HepG2 (cell line): ENCODE measurements around the gene KIRREL3. TPM values are rescaled to one million over a fixed set of nuclear protein-coding genes. Genes with fewer than 3 reads are reported as not detected.

Experiments used
- ATAC-seq: fragments of 200-7000 bp; cut with Tn5 transposase; 3 replicates; pipeline ENCODE4 v1.9.1; 2020; ENCODE audit warnings: mild to moderate bottlenecking, moderate library complexity
- BruUV-seq: library from RNA; stranded (reverse); fragments of 400-500 nt; replicated peaks from 2 replicates; lab custom pipeline; 2021; lab: Mats Ljungman, UMichigan
- CTCF ChIA-PET: fragments of 300-600 bp; formaldehyde crosslinking; extraction: SDS; loops from one replicate; lab custom pipeline; 2021; ENCODE audit warnings: low total read pairs, inconsistent platforms, low intra/inter-chr PET ratio; lab: Yijun Ruan, JAX
- POLR2A ChIA-PET: fragments of 350-600 bp; sonication (Branson Sonifier 250); formaldehyde crosslinking; loops from one replicate; lab custom pipeline; 2020; ENCODE audit warnings: antibody characterized with exemption, inconsistent platforms; lab: Yijun Ruan, JAX
- DNase-seq: peaks from one replicate; pipeline ENCODE4 v3.0.0-alpha.2; 2015; ENCODE audit warnings: low spot score
- FAIRE-seq: peaks from 3 replicates; lab custom pipeline; 2011; peaks lifted over from hg19 to GRCh38; lab: Jason Lieb, UNC
- H2AFZ ChIP-seq: one replicate; pipeline ENCODE4 v1.6.1; 2011; ENCODE audit warnings: low read length, inconsistent platforms
- H3K27ac ChIP-seq: fragments of 300-600 bp; 3 replicates; pipeline ENCODE4 v1.8.0; 2011; ENCODE audit warnings: mixed run types, mild to moderate bottlenecking, mixed read lengths, low read length, inconsistent platforms; ENCODE audit not compliant: insufficient read depth; ENCODE audit errors: extremely low read length
- H3K27me3 ChIP-seq, 2 experiments: fragments of 200-600 bp in 1 of 2; 2 replicates in 1 of 2; 3 replicates in 1 of 2; pipeline versions ENCODE4 v1.6.0 to v1.8.0; 2011; ENCODE audit warnings: low read length in 2 of 2, mild to moderate bottlenecking in 2 of 2, moderate library complexity in 2 of 2, inconsistent platforms in 1 of 2; ENCODE audit not compliant: insufficient read depth in 2 of 2, control insufficient read depth in 1 of 2
- H3K36me3 ChIP-seq, 2 experiments: fragments of 200-600 bp in 1 of 2; replicated peaks in 1 of 2; 2 replicates in 1 of 2; 3 replicates in 1 of 2; pipeline versions ENCODE4 v1.5.1 to v1.8.0; 2011; ENCODE audit warnings: low read length in 2 of 2, inconsistent platforms in 1 of 2; ENCODE audit not compliant: insufficient read depth in 2 of 2, control insufficient read depth in 1 of 2
- H3K4me1 ChIP-seq: 2 replicates; pipeline ENCODE4 v1.5.1; 2012; ENCODE audit warnings: low read length, inconsistent platforms; ENCODE audit not compliant: insufficient read depth
- H3K4me2 ChIP-seq: 2 replicates; pipeline ENCODE4 v1.6.0; 2011; ENCODE audit warnings: low read depth, low read length, inconsistent platforms
- H3K4me3 ChIP-seq, 3 experiments: fragments of 200-600 bp in 1 of 3; sonication (generic), shearing (Covaris generic) in 1 of 3; replicated peaks in 1 of 3; 2 replicates each; pipeline ENCODE4 v1.5.1; 2011 to 2016; ENCODE audit warnings: low read length in 3 of 3, inconsistent platforms in 2 of 3, low read depth in 2 of 3, mild to moderate bottlenecking in 2 of 3, control low read depth in 1 of 3, mixed read lengths in 1 of 3; ENCODE audit not compliant: insufficient read depth in 1 of 3
- H3K79me2 ChIP-seq: one replicate; pipeline ENCODE4 v1.6.1; 2011; ENCODE audit warnings: low read length, inconsistent platforms; ENCODE audit not compliant: insufficient read depth
- H3K9ac ChIP-seq: 2 replicates; pipeline ENCODE4 v1.6.0; 2011; ENCODE audit warnings: mild to moderate bottlenecking, low read depth, low read length, inconsistent platforms; ENCODE audit not compliant: insufficient read depth
- H3K9me3 ChIP-seq: 2 replicates; pipeline ENCODE4 v1.5.1; 2012; ENCODE audit warnings: mild to moderate bottlenecking, low read length
- H4K20me1 ChIP-seq: 2 replicates; pipeline ENCODE4 v1.6.0; 2011; ENCODE audit warnings: inconsistent platforms, mild to moderate bottlenecking, low read length, moderate library complexity; ENCODE audit not compliant: insufficient read depth
- HCFC1 ChIP-seq: fragments of 150-350 bp; IDR thresholded peaks from 2 replicates; pipeline ENCODE4 v1.6.1; 2014; ENCODE audit warnings: low read depth, low read length
- KAT2B ChIP-seq: fragments of 150-350 bp; IDR thresholded peaks from 2 replicates; pipeline ENCODE4 v1.6.1; 2014; ENCODE audit warnings: low read depth, low read length, borderline replicate concordance
- PAX8 ChIP-seq: sonication (generic); formaldehyde crosslinking; IDR thresholded peaks from 2 replicates; pipeline ENCODE4 v1.8.0; 2022; ENCODE audit warnings: mild to moderate bottlenecking, missing genetic modification reagents, borderline replicate concordance
- SRSF9 ChIP-seq: fragments of 200-400 bp; formaldehyde crosslinking; IDR thresholded peaks from 2 replicates; pipeline ENCODE4 v1.6.1; 2018; ENCODE audit warnings: borderline replicate concordance, mild to moderate bottlenecking, low read depth, low read length; ENCODE audit not compliant: insufficient read depth, poor library complexity, severe bottlenecking
- TP53 ChIP-seq: sonication (generic); formaldehyde crosslinking; conservative IDR thresholded peaks from 2 replicates; pipeline ENCODE4 v1.4.0; 2020; ENCODE audit warnings: missing genetic modification reagents
- ZNF543 ChIP-seq: sonication (generic); formaldehyde crosslinking; IDR thresholded peaks from 2 replicates; pipeline ENCODE4 v1.4.0; 2020; ENCODE audit warnings: mild to moderate bottlenecking, missing genetic modification reagents
- ZNF564 ChIP-seq: sonication (generic); formaldehyde crosslinking; IDR thresholded peaks from 2 replicates; pipeline ENCODE4 v1.8.1; 2023; ENCODE audit warnings: mild to moderate bottlenecking, missing genetic modification reagents
- WGBS: methylation state at CpG from one replicate; pipeline ENCODE4 v1.1.6; 2017; ENCODE audit warnings: low lambda C conversion rate; 5-methylcytosine and 5-hydroxymethylcytosine counted together
- in situ Hi-C: cut with HindIII; loops from 2 replicates; pipeline ENCODE4 v1.10.0; 2017; ENCODE audit warnings: low pct_unique_long_range_greater_than_20kb; ENCODE audit not compliant: extremely low pct_ligation_motif_present
- intact Hi-C: fragments of 100-400 bp; cut with micrococcal nuclease; formaldehyde crosslinking; loops from one replicate; pipeline ENCODE4 v1.10.0; 2022; ENCODE audit not compliant: unreplicated experiment
- polyA plus RNA-seq, 8 experiments: library from polyadenylated mRNA; depleted of rRNA in 3 of 8; stranded (reverse) in 7 of 8; unstranded in 1 of 8; fragments of >200 nt; fragmentation: Illumina TruSeq in 4 of 8; extraction: Trizol in 4 of 8; gene quantifications; 2 replicates each; pipeline versions ENCODE4 v1.2.1 to v1.2.3, GENCODE V29; 2011 to 2016; ENCODE audit warnings: low read depth in 4 of 8, missing spikeins in 1 of 8, mixed read lengths in 1 of 8; ENCODE audit not compliant: insufficient read depth in 1 of 8
- total RNA-seq, 5 experiments: library from RNA; depleted of rRNA; stranded (reverse); fragments of >200 nt; fragmentation: Illumina TruSeq; extraction: Trizol; gene quantifications; 2 replicates each; pipeline ENCODE4 v1.2.3, GENCODE V29; 2016; ENCODE audit warnings: low read depth in 1 of 5

KIRREL3 gene
- total and polyA plus RNA-seq, 2 of the 13 experiments (the other 11 are each of a cell fraction or from before 2014, with no cell fraction given) = not detected

DNA sequence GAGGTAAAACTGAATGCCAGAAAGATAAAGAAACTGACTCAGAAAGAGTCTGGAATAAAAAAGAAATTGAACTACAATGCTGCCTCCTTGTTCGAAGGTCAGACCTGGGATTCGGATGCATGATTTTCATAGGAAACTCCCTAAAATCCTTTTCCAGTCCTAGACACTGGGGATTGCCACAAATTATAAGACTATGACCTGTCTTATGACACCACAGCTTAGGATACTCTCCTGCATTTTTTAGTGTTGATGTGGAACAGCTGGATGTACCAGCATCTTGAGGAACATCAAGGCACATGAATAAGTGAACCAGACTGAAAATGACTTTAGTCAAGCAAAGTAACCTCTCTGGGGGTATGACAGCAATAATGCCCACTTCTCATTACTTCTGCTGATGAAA is 9.0 kb downstream of the KIRREL3 start:
- Histone ChIP-seq H3K4me1 (no peaks in the 10 kb centered on the region), H4K20me1 (no peaks in the 10 kb centered on the region), H3K9me3 (no peaks in the 10 kb centered on the region), H3K36me3 (no peaks in the 10 kb centered on the region), H3K4me2 (no peak overlapping the region), H3K4me3 (no peak overlapping the region), H3K27ac (no peak overlapping the region), H3K27me3 (peaks cover 3 to 14% of the 10 kb centered on the region in 2 experiments; a peak in 4 of 5 replicates)
- ATAC-seq (no peak), DNase-seq (no peak)
- 7% methylated on average over 2 of the region's 2 CpGs for WGBS
- in situ Hi-C loops (loop anchor here (5.0 kb wide), 2 partner anchors 274 to 384 kb away; no protein-coding TSS in a partner anchor), intact Hi-C loops (no loop called here)
- ChIA-PET CTCF (interaction anchor here (3.2 kb wide), 1 partner anchor 275 kb away, joined by 14 read pairs; no protein-coding TSS in a partner anchor), POLR2A (no interaction called here)
- no TSS peak for BruUV-seq
- no peak for TF ChIP-seq PAX8
- TF ChIP-seq, all 625 proteins: peak for 0
- FAIRE-seq = no peak
- no peak overlapping the region for H3K9ac ChIP-seq
- H3K79me2 ChIP-seq = no peaks in the 10 kb centered on the region
- no peak overlapping the region for H2AFZ ChIP-seq

DNA sequence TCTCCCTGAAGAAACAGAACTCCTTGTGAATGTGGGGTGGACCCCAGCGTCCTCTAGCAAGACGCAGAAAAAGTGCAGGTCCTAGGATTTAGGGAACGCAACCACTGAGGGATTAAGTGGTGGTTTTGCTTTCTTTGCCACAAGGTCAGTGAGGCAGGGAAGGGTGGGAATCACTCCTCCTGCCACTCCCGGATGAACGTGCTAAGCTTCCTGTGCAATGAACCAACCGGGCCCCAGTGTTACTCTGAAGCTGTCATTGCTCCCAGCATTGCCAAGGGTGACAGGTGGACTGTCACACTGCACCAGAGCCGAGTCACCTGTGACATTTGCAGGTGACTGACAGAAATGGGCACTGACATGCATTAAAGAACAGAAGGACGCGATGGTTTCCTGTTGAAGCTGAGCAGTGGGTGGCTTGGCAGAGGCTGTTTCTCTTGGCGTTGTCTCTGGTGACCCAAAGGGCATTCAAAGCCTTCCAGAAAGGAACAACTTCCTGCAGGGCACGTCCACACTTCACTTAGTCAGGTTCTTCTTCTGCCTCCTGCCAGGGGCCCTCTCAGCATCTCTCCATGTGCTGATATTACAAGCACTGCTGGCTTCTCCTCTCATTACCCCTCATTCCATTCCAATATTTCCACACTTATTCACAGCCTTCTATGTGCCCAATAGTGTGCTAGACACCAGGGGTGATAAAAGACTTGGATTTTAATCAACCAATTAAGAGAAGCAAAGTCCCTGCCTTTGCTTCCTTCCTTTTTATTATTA is 9.7 kb downstream of the KIRREL3 start:
- POLR2A ChIA-PET = no interaction called here
- H4K20me1 ChIP-seq = no peaks in the 10 kb centered on the region
- no peak for ATAC-seq

More for the DNA sequence above, 9.7 kb downstream of the KIRREL3 start:
- no peak overlapping the region for H2AFZ ChIP-seq
- DNase-seq = no peak
- in situ Hi-C loops = loop anchor here (5.0 kb wide), 2 partner anchors 274 to 384 kb away; no protein-coding TSS in a partner anchor
- no peaks in the 10 kb centered on the region for H3K4me1 ChIP-seq
- 15% methylated on average over 7 of the region's 11 CpGs for WGBS
- no peaks in the 10 kb centered on the region for H3K79me2 ChIP-seq
- H3K4me2 ChIP-seq = no peak overlapping the region
- no peak for FAIRE-seq
- H3K27me3 ChIP-seq = peaks cover 3 to 15% of the 10 kb centered on the region in 2 experiments; a peak in 4 of 5 replicates
- no peak overlapping the region for H3K27ac ChIP-seq
- BruUV-seq = no TSS peak
- no peaks in the 10 kb centered on the region for H3K9me3 ChIP-seq
- no peaks in the 10 kb centered on the region for H3K36me3 ChIP-seq
- intact Hi-C loops = loop anchor here (1.0 kb wide), 2 partner anchors 275 to 384 kb away; no protein-coding TSS in a partner anchor
- TF ChIP-seq HCFC1 (no peak), ZNF543 (no peak), KAT2B (no peak), ZNF564 (CRISPR knock-in tag) (no peak), TP53 (CRISPR knock-in tag) (no peak), SRSF9 (no peak)
- TF ChIP-seq, all 625 proteins: peak for 0
- no peak overlapping the region for H3K9ac ChIP-seq
- H3K4me3 ChIP-seq = no peak overlapping the region
- CTCF ChIA-PET = interaction anchor here (2.0 to 3.2 kb wide), 2 partner anchors 275 to 384 kb away, joined by 7 to 14 read pairs; no protein-coding TSS in a partner anchor
